ENCODE results near the gene RFC4.
"Not testable (repeated sequence)": the region's sequence is repeated elsewhere in the genome, so short reads cannot be mapped to it uniquely, and the experiment has no call there.

The RFC4 gene

GRCh38 chr3:186825294-186825821, 19.1 kb upstream of the RFC4 start:
- DNase-seq (ENCODE audit: low read depth): no peak

GRCh38 chr3:186824430-186825139, 18.3 kb upstream of the RFC4 start:
- no peak for DNase-seq (ENCODE audit: low read depth)

GRCh38 chr3:186823386-186823785, 17.1 kb upstream of the RFC4 start:
- DNase-seq (ENCODE audit: low read depth): no peak

- not testable (repeated sequence) for DNase-seq (ENCODE audit: low read depth)
Observed at GRCh38 chr3:186822388-186822759, 16.1 kb upstream of the RFC4 start.

GRCh38 chr3:186821429-186822387, 15.4 kb upstream of the RFC4 start:
- no peak for DNase-seq (ENCODE audit: low read depth)

GRCh38 chr3:186818956-186819355, 12.7 kb upstream of the RFC4 start:
- no peak for DNase-seq (ENCODE audit: low read depth)

- DNase-seq (ENCODE audit: low read depth): no peak
Observed at GRCh38 chr3:186818516-186818915, 12.2 kb upstream of the RFC4 start.

GRCh38 chr3:186815435-186815834, 9.2 kb upstream of the RFC4 start:
- DNase-seq (ENCODE audit: low read depth): no peak

- no peak for DNase-seq (ENCODE audit: low read depth)
Observed at GRCh38 chr3:186814100-186814499, 7.8 kb upstream of the RFC4 start.

- DNase-seq (ENCODE audit: low read depth): not testable (repeated sequence)
Observed at GRCh38 chr3:186811313-186811712, 5.0 kb upstream of the RFC4 start.

- DNase-seq (ENCODE audit: low read depth): no peak
Observed at GRCh38 chr3:186810336-186810996, 4.2 kb upstream of the RFC4 start.

GRCh38 chr3:186807231-186807630, 949 bp upstream of the RFC4 start:
- no peak for DNase-seq (ENCODE audit: low read depth)

- DNase-seq (ENCODE audit: low read depth): not testable (repeated sequence)
Observed at GRCh38 chr3:186803447-186803846, 2.8 kb downstream of the RFC4 start.

GRCh38 chr3:186802701-186803100, 3.6 kb downstream of the RFC4 start:
- DNase-seq (ENCODE audit: low read depth): no peak

GRCh38 chr3:186800285-186800684, 6.0 kb downstream of the RFC4 start:
- DNase-seq (ENCODE audit: low read depth): no peak

- DNase-seq (ENCODE audit: low read depth): no peak
Observed at GRCh38 chr3:186798239-186798874, 7.9 kb downstream of the RFC4 start.

GRCh38 chr3:186790261-186790981, 15.9 kb downstream of the RFC4 start:
- no peak for DNase-seq (ENCODE audit: low read depth)

- DNase-seq (ENCODE audit: low read depth): no peak
Observed at GRCh38 chr3:186789554-186790260, 16.6 kb downstream of the RFC4 start.

GRCh38 chr3:186788482-186789370, 17.6 kb downstream of the RFC4 start:
- no peak for DNase-seq (ENCODE audit: low read depth)
